Body of pancreas (tissue), 4 donors: ENCODE measurements around the gene KIR2DL1.
"Not testable (repeated sequence)": the region's sequence is repeated elsewhere in the genome, so short reads cannot be mapped to it uniquely, and the experiment has no call there.

Experiments used
- CTCF ChIP-seq, 7 experiments: fragments of 450-650 bp in 4 of 7; fragments of 200-600 bp in 3 of 7; sonication (generic) in 3 of 7; IDR thresholded peaks; one replicate each; pipeline ENCODE4 v1.5.1; 2016 to 2019; ENCODE audit warnings: antibody characterized with exemption in 7 of 7
- POLR2A ChIP-seq, 3 donors: fragments of 450-650 bp; IDR thresholded peaks; one replicate each; pipeline ENCODE4 v1.6.1; 2016; ENCODE audit warnings: antibody characterized with exemption in 3 of 3, mild to moderate bottlenecking in 2 of 3

DNA sequence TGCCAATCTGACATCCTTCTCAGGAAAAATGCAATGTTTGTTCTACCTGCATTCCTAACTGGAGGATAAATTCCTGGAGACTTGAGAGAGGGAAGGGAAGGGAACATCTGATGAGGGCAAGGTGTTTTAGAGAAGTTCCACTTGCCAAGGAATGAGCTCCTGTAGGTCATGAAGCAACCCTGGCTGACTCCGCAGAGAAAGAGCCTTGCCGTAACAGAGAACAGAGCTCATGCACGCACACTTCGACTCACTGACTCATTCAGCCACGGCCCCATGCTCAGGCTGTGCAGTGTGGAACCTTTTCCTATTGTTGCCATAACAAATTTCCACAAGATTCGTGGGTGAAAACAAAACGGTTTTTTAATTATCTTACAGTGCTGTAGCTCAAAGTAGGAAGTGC lies 9.3 kb downstream of the KIR2DL1 start:
- not testable (repeated sequence) for TF ChIP-seq POLR2A, CTCF (IDR thresholded peaks at IDR 0.05)
